HG02885 (cell line): ENCODE data around the gene VPS29.
"Not testable (repeated sequence)": the region's sequence is repeated elsewhere in the genome, so short reads cannot be mapped to it uniquely, and the experiment has no call there.

Experiments
- ATAC-seq: cut with Tn5 transposase; IDR thresholded peaks from one replicate; pipeline ENCODE4 v1.9.1; 2021; ENCODE audit warnings: mild to moderate bottlenecking; ENCODE audit not compliant: unreplicated experiment, poor library complexity

VPS29 gene

DNA sequence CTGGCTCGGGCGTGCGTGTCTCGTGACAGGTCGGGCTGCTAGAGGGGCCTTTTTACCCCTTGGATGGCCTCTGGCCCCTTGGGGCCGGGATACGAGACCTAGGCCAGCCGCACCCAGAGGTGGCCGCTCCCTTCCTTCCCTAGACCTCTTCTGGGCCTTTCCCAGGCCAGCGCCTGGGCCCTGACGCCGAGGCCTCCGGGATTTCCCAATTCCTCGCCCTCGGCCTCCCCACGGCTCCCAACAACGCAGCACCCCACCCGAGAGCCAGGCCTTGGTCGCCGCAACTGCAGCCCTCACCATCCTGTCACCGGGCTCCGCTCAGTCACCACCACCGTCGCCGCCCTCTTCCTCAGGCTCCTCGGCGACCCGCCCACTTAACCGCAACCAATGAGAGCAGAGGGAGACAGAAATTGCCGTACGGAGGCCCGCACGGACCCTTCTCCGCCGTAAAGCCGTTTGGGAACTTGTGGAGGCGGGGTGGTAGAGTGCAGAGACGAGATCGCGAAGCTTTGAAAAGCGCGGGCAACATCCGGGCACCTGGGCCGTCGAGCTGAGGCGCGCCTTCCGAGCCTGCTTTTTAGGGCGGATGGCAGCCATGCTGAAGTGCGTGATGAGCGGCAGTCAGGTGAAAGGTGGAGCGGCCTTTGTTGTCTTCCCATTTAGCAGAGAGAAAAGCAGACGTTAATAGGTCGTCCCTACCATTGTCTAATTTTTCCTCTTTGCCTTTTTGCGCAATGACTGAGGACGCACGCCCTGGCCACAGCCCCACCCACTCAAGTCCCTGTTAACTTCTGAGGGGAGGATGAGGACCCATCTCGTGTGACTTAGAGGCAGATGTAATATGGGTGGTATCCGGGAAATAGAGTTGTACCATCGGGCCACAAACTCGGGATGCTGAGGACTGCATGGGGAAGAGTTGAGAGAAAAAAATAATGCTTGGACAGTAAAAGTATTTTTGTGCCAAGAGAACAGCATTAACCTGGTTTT is at the start of gene VPS29, which contains the start of gene RAD9B:
Gene VPS29 (minus strand): TSS at position 360 of the 987 bp plus-strand sequence. CDS start 60 bp downstream, at position 300.
Gene RAD9B (plus strand): TSS at position 580 of the 987 bp plus-strand sequence. CDS start 7 bp downstream, at position 587.
- peak; percentile 95 for ATAC-seq

- no peak for ATAC-seq
Measured at GRCh38 chr12:110550981-110551380, 49.1 kb upstream of the VPS29 start.

GRCh38 chr12:110549716-110550115 is 47.8 kb upstream of the VPS29 start:
- no peak for ATAC-seq

GRCh38 chr12:110548678-110549077 is 46.8 kb upstream of the VPS29 start:
- no peak for ATAC-seq

GRCh38 chr12:110547090-110547489 is 45.2 kb upstream of the VPS29 start:
- ATAC-seq: no peak

DNA sequence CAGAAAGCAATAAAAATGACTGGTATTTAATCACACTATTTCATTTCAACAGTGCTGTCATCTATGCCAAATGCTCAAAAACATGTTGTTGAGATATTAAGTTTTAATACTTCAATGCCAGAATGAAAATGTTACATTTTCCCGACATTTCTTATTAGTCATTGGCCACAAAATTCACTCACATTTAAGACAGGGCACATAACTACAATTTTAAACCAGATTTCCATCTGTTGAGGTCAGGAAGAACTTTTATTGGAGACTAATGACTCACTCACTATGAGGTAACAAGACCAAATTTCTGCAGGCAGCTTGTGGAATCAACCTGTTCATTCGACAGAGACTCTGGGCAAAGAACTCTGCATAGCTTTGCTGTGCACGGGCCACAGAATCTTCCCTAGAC is 44.4 kb upstream of the VPS29 start:
- no peak for ATAC-seq

DNA sequence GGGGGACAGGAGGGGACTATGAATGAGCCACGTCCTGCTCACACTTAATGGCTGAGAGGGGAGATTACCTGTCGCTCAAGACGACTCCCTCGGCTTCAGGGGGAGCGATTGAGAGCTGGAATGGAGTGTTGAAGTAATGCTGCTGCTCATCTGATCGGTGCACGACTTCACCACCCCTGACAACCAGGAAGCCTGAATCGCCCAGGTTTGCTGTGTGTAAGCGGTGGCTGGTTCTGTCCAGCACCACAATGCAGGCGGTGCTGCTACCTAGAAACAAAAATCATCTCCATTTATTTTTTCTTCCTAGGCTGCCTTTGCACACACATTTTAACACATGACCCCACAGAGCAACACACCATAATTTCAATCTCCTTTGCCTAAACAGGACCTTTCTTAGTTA is 43.9 kb upstream of the VPS29 start:
- ATAC-seq: no peak

GRCh38 chr12:110545259-110545658 is 43.3 kb upstream of the VPS29 start:
- not testable (repeated sequence) for ATAC-seq

DNA sequence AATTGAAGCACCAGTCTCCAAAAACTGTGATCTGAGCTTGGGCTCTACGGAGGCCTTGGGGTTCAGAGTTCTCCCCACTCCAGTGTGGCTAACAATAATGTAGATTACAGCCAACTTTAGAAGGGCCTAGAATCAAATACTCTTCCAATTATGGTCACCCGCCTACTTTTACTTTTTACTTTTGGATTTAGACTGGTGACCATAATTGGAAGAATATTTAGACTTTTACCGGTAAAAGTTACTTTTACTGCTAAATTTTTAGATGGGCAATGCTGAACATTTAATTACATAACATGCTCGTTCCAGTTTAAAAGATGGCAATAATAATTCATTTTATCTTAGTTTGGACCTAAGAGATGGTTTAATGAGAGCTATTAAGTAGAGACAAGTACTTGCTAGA is 42.1 kb upstream of the VPS29 start:
- no peak for ATAC-seq

- ATAC-seq: peak; percentile 60
Measured at GRCh38 chr12:110543252-110543959, 41.5 kb upstream of the VPS29 start.

GRCh38 chr12:110540048-110540447 is 38.1 kb upstream of the VPS29 start:
- ATAC-seq: no peak

GRCh38 chr12:110538869-110539622 is 37.1 kb upstream of the VPS29 start:
- ATAC-seq: no peak

GRCh38 chr12:110537605-110538409 is 35.9 kb upstream of the VPS29 start:
- ATAC-seq: no peak

GRCh38 chr12:110536834-110537604 is 35.1 kb upstream of the VPS29 start:
- no peak for ATAC-seq

DNA sequence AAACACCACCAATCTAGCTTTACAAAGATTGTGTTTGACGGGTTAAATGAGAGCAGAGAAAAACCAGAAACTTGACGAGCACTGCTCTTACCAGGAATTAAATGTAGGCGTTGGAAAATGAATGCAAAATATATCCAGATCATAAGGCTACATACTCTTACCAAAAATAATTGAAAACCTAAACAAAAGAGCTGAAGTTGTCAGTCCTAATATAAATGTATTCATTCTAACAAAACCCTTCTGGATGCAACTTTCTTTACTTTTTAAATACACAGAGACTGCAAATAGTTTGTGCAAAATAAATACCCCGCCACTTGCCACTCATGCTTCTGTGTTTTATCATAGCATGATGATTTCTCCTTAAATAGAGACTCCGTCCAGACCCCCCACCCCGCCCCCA is 32.9 kb upstream of the VPS29 start:
- no peak for ATAC-seq

DNA sequence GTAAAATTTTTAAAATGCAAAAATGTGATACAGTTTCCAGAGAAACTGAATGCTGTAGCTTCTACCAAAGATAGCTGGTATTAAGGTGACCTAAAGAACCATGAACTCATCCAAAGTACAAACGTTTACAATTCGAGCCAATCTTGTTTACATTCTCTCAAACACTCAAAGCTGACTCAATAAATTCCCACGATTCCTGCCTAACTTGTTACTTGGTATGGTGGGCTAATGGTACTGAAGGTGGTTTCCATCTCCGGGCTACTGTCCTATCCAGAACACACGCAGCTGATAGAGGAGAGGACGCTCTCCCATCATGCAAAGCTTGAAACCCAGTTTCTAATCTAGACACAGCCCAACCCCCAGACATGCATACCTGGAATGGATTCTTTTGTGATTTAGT is 31.7 kb upstream of the VPS29 start:
- ATAC-seq: no peak

DNA sequence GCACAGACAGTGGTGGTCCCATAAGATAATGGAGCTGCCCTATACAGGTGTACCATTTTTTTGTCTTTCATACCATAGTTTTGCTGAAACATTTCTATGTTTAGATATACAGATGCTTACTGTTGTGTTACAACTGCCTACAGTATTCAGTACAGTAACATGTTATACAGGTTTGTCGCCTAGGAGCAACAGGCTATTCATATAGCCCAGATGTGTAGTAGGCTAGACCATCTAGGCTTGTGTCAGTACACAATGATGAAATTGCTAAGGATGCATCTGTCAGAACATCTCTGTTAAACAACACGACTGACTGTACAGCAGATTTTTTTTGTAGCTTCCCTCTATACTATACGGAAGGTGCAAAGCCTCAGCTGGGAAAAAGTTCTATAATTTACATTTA is 30.7 kb upstream of the VPS29 start:
- no peak for ATAC-seq

DNA sequence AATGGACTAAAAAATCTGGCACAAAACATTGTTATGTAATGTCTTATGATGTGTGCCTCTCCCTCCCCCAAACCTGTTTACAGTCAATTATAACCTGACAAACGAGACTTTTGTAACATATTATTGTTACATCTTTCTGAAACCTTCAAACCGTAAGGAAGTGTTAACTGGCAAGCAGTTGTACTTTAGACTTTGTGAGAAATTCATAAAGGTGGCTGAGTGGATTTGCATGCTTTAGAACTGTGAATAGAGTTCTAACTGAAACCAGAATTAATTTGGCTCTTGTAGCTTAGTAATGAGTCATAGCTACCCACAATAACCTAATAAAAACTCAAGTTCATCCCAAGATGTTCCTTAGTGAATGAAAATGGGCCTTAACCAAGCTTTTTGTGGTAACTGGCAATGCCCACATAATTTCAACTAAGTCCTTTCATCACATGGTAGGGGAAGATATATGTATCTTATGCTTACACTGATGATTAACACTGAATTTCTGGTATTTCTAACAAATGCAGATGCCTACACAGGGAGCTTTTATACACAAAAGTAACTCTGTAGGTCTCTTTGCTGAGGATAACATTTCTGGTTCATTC is 29.9 kb upstream of the VPS29 start:
- ATAC-seq: peak; percentile 79

DNA sequence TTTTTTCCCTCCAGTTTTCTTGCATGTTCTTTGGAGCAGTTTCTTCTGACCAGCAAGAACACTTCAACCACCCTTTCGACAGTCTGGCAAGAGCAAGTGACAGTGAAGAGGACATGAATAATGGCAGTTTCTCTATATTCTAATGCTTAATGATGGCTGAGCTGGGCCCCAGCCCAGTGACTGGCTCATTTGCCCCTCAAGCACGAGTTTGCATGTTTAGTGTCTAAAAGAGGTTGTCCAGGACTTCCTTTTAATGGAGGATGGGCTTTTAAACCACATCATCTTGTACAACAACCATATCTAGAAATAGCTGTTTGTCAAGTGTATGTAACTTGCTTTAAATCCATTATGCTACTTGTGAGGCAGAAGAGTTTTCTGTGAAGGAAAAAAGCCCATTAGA is 28.6 kb upstream of the VPS29 start:
- no peak for ATAC-seq
